K562 (cell line): Measurements from ENCODE around the gene ZNF432. TPM values are rescaled to one million over a fixed set of nuclear protein-coding genes. Genes with fewer than 3 reads are reported as not detected.

Experiments
- BRD9 ChIP-seq: fragments of 450-650 bp; IDR thresholded peaks from 2 replicates; pipeline ENCODE4 v1.6.1; 2018; ENCODE audit warnings: low read depth; ENCODE audit not compliant: partially characterized antibody
- CHD1 ChIP-seq: fragments of 200-600 bp; sonication (generic); IDR thresholded peaks from one replicate; pipeline ENCODE4 v1.6.1; 2012; ENCODE audit warnings: mild to moderate bottlenecking, moderate library complexity, low read length, inconsistent platforms
- CSDE1 ChIP-seq, 2 experiments: fragments of 450-650 bp; IDR thresholded peaks; 2 replicates each; pipeline ENCODE4 v1.6.1; 2016; ENCODE audit warnings: mild to moderate bottlenecking in 1 of 2
- E2F6 ChIP-seq, 2 experiments: IDR thresholded peaks; 2 replicates each; pipeline ENCODE4 v1.6.1; 2011; ENCODE audit warnings: borderline replicate concordance in 1 of 2, control low read depth in 1 of 2, low read depth in 1 of 2, low read length in 1 of 2, mild to moderate bottlenecking in 1 of 2, mixed read lengths in 1 of 2, moderate library complexity in 1 of 2; ENCODE audit not compliant: insufficient read depth in 1 of 2, insufficient read length in 1 of 2, poor library complexity in 1 of 2, severe bottlenecking in 1 of 2; ENCODE audit errors: extremely low read depth in 1 of 2
- E2F8 ChIP-seq: fragments of 450-650 bp; IDR thresholded peaks from 2 replicates; pipeline ENCODE4 v1.7.1; 2018; ENCODE audit warnings: mild to moderate bottlenecking, low read depth; ENCODE audit not compliant: partially characterized antibody
- FOSL1 ChIP-seq: fragments of 200-800 bp; sonication (Bioruptor generic); conservative IDR thresholded peaks from 2 replicates; pipeline ENCODE4 v1.6.1; 2016; ENCODE audit warnings: missing genetic modification characterization, missing compliant biosample characterization
- FOXP1 ChIP-seq: sonication (generic); formaldehyde crosslinking; IDR thresholded peaks from 2 replicates; pipeline ENCODE4 v1.8.0; 2022; ENCODE audit warnings: mild to moderate bottlenecking, missing genetic modification reagents
- JUND ChIP-seq, 2 experiments: IDR thresholded peaks; 2 replicates in 1 of 2; 3 replicates in 1 of 2; pipeline ENCODE4 v1.6.1; 2011; ENCODE audit warnings: borderline replicate concordance in 2 of 2, low read depth in 2 of 2, low read length in 2 of 2, improper control_type of control experiment in 1 of 2, missing biosample characterization in 1 of 2, missing genetic modification characterization in 1 of 2, missing genetic modification reagents in 1 of 2
- NFE2L1 ChIP-seq: fragments of 450-650 bp; IDR thresholded peaks from 2 replicates; pipeline ENCODE4 v1.6.1; 2016; ENCODE audit warnings: missing genetic modification characterization, low read depth, mild to moderate bottlenecking, missing compliant biosample characterization, moderate library complexity, borderline replicate concordance
- ZBTB11 ChIP-seq, 3 experiments: fragments of 200-800 bp in 1 of 3; fragments of 250-450 bp in 1 of 3; fragments of 450-650 bp in 1 of 3; sonication (Bioruptor Pico) in 1 of 3; sonication (Bioruptor generic) in 1 of 3; formaldehyde crosslinking in 1 of 3; IDR thresholded peaks; 2 replicates each; pipeline versions ENCODE4 v1.6.1 to v1.8.0; 2016 to 2022; ENCODE audit warnings: mild to moderate bottlenecking in 2 of 3, missing genetic modification characterization in 2 of 3, missing compliant biosample characterization in 1 of 3, moderate library complexity in 1 of 3
- ZNF184 ChIP-seq: sonication (generic); formaldehyde crosslinking; IDR thresholded peaks from 2 replicates; pipeline ENCODE4 v1.5.0; 2020; ENCODE audit warnings: missing genetic modification reagents
- ZNF408 ChIP-seq: fragments of 250-450 bp; sonication (Bioruptor Pico); IDR thresholded peaks from 2 replicates; pipeline ENCODE4 v1.4.0; 2020; ENCODE audit warnings: low read depth, mild to moderate bottlenecking, moderate library complexity
- ZNF584 ChIP-seq: fragments of 200-800 bp; sonication (Bioruptor generic); IDR thresholded peaks from 2 replicates; pipeline ENCODE4 v1.6.1; 2016; ENCODE audit warnings: low read depth, mild to moderate bottlenecking, missing genetic modification characterization, missing compliant biosample characterization
- ZNF639 ChIP-seq, 2 experiments: fragments of 200-800 bp in 1 of 2; sonication (Bioruptor generic) in 1 of 2; sonication (generic) in 1 of 2; formaldehyde crosslinking in 1 of 2; IDR thresholded peaks in 1 of 2; conservative IDR thresholded peaks in 1 of 2; 2 replicates each; pipeline versions ENCODE4 v1.5.0 to v1.6.1; 2016 to 2020; ENCODE audit warnings: missing compliant biosample characterization in 1 of 2, missing genetic modification characterization in 1 of 2, missing genetic modification reagents in 1 of 2
- ZNF644 ChIP-seq: fragments of 200-800 bp; sonication (Bioruptor generic); IDR thresholded peaks from 2 replicates; pipeline ENCODE4 v1.6.1; 2016; ENCODE audit warnings: low read depth, missing genetic modification characterization, missing compliant biosample characterization
- polyA plus RNA-seq, 8 experiments: library from polyadenylated mRNA; depleted of rRNA in 4 of 8; stranded (reverse) in 5 of 8; unstranded in 3 of 8; fragments of >200 nt; fragmentation: Nextera tagmentation in 2 of 8; fragmentation: Illumina TruSeq in 1 of 8; extraction: Ambion mirVana in 2 of 8; extraction: Trizol in 1 of 8; gene quantifications; 2 replicates each; pipeline versions ENCODE4 v1.2.1 to v1.2.3, GENCODE V29; 2011 to 2014; ENCODE audit warnings: inconsistent platforms in 1 of 8, missing spikeins in 1 of 8
- total RNA-seq, 7 experiments: library from RNA; depleted of rRNA in 6 of 7; stranded (reverse); fragments of >200 nt in 6 of 7; fragmentation: Illumina TruSeq in 2 of 7; extraction: Trizol in 2 of 7; gene quantifications; 2 replicates each; pipeline versions ENCODE4 v1.2.1 to v1.2.3, GENCODE V29; 2011 to 2021; ENCODE audit warnings: low replicate concordance in 1 of 7

The ZNF432 gene
- total and polyA plus RNA-seq, 9 of the 15 experiments (the other 6 are each of a cell fraction or from before 2014, with no cell fraction given): 2.6 to 6.8 (median 4.0) TPM

GRCh38 chr19:52007806-52008557, 40.7 kb downstream of the ZNF432 start, which contains the start of gene ZNF615 (continued):
- no peak for TF ChIP-seq CHD1
- TF ChIP-seq ZNF639 (CRISPR knock-in tag; conservative IDR thresholded peaks at IDR 0.05 in 1 of 2, IDR thresholded peaks at IDR 0.05 in 1 of 2): peak in 1 of 2 experiments; percentile 32; a peak in 1 of 4 replicates
- TF ChIP-seq ZNF644 (tag): peak; percentile 88
- TF ChIP-seq ZNF184: no peak
- TF ChIP-seq FOSL1 (tag): peak; percentile 19; the same call in 1 of the 2 replicates
- TF ChIP-seq BRD9: no peak
- TF ChIP-seq E2F8: no peak
- TF ChIP-seq ZNF584 (CRISPR knock-in tag): peak; percentile 69; the same call in 1 of the 2 replicates
- peak in 1 of 2 experiments; percentile 96; a peak in 2 of 4 replicates for TF ChIP-seq CSDE1 (IDR thresholded peaks at IDR 0.05)
- TF ChIP-seq FOXP1 (CRISPR knock-in tag): no peak
- TF ChIP-seq JUND (IDR thresholded peaks at IDR 0.05; ENCODE audit: borderline replicate concordance, low read depth, low read length): 0 out of 2 replicates have a peak, but pooled peaks have one; percentile 22
- TF ChIP-seq JUND (tag; IDR thresholded peaks at IDR 0.05; ENCODE audit: borderline replicate concordance, low read depth, low read length): no peak; the same call in 2 of the 3 replicates
- TF ChIP-seq ZNF408 (CRISPR knock-in tag): no peak
- no peak for TF ChIP-seq NFE2L1 (tag)
- peak in 1 of 2 experiments; percentile 38 for TF ChIP-seq E2F6 (IDR thresholded peaks at IDR 0.05; ENCODE audit: borderline replicate concordance in 1 of 2, extremely low read depth in 1 of 2, insufficient read depth in 1 of 2, insufficient read length in 1 of 2, low read depth in 1 of 2, low read length in 1 of 2, poor library complexity in 1 of 2, severe bottlenecking in 1 of 2)
- TF ChIP-seq ZBTB11 (CRISPR knock-in tag; IDR thresholded peaks at IDR 0.05): peak in 1 of 3 experiments; percentile 50; a peak in 1 of 6 replicates
